Dermis blood vessel endothelial cell (primary cell): ENCODE data around the gene PHACTR2. TPM values are rescaled to one million over a fixed set of nuclear protein-coding genes. Genes with fewer than 3 reads are reported as not detected.
"Not testable (repeated sequence)": the region's sequence is repeated elsewhere in the genome, so short reads cannot be mapped to it uniquely, and the experiment has no call there.

ENCODE experiments used
- DNase-seq: peaks from one replicate; pipeline ENCODE4 v3.0.0; 2010
- total RNA-seq: library from RNA; depleted of rRNA; stranded (reverse); fragments of >200 nt; gene quantifications from 2 replicates; pipeline ENCODE4 v1.2.3, GENCODE V29; 2014

The PHACTR2 gene
- total RNA-seq, 1 donor from 2014 or later: 199 TPM

DNA sequence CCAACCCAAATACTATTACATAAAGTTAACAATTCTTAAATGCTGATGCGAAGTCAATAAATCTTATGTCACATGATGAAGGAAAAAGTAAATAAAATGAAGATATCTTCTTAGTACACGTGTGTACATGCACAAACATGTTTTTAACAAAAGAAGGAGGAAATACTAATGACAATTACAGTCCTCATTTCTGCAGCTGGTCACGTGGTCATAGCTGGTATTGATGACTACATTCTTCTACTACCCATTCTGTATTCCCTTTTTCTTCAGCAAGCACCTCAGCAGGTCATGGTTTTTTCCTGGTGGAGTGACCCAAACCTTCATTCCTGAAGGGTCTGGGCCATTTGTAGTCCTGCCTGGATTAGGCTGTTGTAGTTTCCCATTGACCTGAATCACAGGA, 191.0 kb downstream of the PHACTR2 start:
- not testable (repeated sequence) for DNase-seq

DNA sequence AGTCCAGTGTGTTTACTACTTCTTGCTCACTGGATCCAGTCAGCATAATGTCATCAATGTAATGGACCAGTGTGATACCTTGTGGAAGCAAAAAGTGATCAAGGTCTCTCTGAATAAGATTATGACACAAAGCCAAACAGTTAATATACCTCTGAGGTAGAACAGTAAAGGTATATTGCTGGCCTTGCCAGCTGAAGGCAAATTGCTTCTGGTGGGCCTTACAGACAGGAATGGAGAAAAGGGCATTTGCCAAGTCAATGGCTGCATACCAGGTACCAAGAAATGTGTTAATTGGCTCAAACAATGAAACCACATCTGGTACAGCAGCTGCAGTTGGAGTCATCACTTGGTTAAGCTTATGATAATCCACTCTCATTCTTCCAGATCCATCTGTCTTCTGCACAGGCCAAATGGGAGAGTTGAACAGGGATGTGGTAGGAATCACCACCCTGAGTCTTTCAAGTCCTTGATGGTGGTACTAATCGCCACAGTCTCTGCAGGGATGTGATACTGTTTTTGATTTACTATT, 193.5 kb downstream of the PHACTR2 start:
- not testable (repeated sequence) for DNase-seq

DNA sequence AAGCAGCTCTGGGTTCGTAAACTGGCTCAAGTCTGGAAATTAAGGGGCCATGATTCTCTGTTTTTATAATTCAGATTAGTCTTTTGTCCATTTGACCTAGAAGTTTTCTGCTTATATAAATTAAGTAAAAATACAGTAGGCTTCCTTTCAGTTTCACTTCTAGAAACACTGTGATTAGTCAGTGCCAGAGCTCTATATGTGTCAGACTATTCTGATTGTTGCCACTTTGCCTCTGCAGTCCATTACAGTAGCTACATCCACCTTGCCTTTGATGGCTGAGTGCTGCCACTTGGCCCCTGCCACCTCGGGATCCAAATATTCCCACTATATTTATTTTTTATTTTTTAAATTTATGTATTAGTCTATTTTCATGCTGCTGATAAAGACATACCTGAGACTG, 194.4 kb downstream of the PHACTR2 start:
- DNase-seq: peak; percentile 19

DNA sequence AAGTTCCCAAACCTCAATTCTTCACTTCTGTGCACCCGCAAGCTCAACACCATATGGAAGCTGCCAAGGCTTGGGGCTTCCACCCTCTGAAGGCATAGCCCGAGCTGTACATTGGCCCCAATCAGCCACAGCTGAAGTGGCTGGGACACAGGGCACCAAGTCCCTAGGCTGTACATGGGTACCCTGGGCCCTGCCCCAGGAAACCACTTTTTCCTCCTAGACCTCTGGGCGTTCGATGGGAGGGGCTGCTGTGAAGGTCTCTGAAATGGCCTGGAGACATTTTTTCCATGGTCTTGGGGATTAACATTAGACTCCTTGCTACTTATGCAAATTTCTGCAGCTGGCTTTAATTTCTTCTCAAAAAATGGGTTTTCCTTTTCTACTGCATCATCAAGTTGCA, 195.8 kb downstream of the PHACTR2 start:
- not testable (repeated sequence) for DNase-seq

DNA sequence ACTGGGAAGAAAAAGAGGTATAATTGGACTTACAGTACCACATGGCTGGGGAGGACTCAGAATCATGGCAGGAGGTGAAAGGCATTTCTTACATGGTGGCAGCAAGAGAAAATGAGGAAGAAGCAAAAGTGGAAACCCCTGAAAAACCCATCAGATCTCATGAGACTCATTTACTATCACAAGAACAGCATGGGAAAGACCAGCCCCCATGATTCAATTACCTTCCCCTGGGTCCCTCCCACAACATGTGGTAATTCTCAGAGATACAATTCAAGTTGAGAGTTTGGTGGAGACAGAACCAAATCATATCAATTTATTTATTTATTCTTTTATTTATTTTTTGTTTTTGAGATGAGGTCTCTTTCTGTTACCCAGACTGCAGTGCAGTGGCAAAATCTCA, 196.7 kb downstream of the PHACTR2 start:
- DNase-seq: not testable (repeated sequence)

DNA sequence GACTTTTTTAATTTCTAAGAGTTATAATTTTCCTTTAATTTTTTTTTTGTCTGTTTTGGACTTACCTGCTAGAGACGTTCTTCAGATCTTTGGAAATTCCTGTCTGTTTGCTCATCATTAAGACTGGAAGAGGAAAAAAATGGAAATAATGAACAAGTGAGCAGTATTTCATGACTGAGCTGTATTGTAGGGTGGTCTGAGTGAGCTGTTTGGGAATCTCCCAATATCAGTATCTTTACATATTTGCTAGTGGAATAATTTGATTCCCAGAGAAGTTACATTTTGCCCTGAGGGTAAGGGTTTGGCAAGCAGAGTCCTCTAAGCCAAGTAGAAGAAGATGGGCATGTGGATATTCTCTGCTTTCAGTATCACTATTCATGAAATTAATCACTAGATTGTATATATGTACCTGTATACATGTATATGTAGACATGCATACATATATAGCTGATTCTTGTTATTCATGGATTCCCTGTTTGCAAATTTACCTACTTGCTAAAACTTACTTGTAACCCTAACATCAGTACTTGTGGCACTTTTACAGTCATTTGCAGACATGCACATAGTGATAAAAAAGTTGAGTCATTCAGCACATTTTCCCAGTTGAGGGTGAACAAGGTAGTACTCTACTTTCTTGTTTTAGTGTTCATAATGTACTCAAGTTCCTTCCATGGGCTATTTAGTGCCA, 200.0 kb downstream of the PHACTR2 start:
- no peak for DNase-seq

DNA sequence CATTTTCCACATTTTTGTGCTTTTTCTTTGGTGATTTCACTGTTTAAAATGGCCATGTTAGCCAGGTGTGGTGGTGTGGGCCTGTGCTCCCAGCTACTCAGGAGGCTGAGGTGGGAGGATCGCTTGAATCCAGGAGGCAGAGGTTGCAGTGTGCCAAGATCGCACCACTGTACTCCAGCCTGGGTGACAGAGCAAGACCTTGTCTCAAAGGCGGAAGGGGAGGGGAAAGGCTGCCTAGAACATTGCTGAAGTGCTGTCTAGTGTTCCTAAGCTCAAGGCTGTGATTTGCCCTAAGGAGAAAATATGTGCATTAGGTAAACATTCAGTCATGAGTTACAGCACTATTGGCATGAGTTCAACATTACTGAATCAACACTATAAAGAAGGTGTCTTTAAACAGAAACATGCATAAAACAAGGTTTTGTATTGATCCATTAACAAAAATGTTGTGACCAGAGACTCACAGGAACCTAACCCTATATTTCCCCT, 200.6 kb downstream of the PHACTR2 start:
- no peak for DNase-seq

DNA sequence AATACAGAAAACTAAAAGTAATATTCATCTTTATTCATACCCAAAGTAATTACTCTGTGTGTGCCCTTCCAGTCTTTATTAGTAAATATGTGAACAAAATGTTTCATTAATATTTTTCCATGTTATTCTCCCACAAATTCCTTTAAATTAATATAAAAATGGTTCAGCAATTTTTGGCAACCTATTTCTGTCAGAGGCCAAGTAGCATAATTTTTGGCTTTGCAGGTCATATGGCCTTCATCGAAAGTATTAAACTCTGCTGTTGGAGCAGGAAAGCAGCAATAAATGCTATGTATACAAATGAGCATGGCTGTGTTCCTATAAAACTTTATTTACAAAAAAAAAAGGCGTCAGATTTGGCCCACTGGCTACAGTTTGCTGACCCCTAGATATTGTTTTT, 202.6 kb downstream of the PHACTR2 start:
- no peak for DNase-seq

Other genes with a start within 250 kb of the PHACTR2 start
- 3.1 and 3.8 TPM in 2 replicates for gene ADAT2, start 227.3 kb upstream of the PHACTR2 start, total RNA-seq
- gene PEX3, start 227.2 kb upstream of the PHACTR2 start, total RNA-seq: 15.1 and 23.4 TPM in 2 replicates
- gene FUCA2, start 166.2 kb upstream of the PHACTR2 start, total RNA-seq: 30.3 and 52.8 TPM in 2 replicates
- 17.0 and 30.2 TPM in 2 replicates for gene LTV1, start 165.4 kb downstream of the PHACTR2 start, total RNA-seq
- not detected in 2 replicates for gene ZC2HC1B, start 186.5 kb downstream of the PHACTR2 start, total RNA-seq